Effector memory CD8-positive, alpha-beta T cell (primary cell): ENCODE results near the gene PHETA2.
"Not testable (repeated sequence)": the region's sequence is repeated elsewhere in the genome, so short reads cannot be mapped to it uniquely, and the experiment has no call there.

Experiments used
- ATAC-seq: fragments of 150-1000 bp; cut with Tn5 transposase; replicated peaks from 2 replicates; pipeline ENCODE4 v1.10.0; 2021; ENCODE audit warnings: mild to moderate bottlenecking, moderate library complexity
- DNase-seq, 3 experiments: peaks; one replicate each; pipeline ENCODE4 v3.0.0; 2021
- H3K27ac Mint-ChIP-seq, 2 donors: one replicate each; pipeline ENCODE4 v1.8.0; 2022; ENCODE audit warnings: mild to moderate bottlenecking in 2 of 2, mixed read lengths in 2 of 2, moderate library complexity in 2 of 2
- H3K27me3 Mint-ChIP-seq, 2 donors: one replicate each; pipeline ENCODE4 v1.8.0; 2022; ENCODE audit warnings: mixed read lengths in 2 of 2
- H3K36me3 Mint-ChIP-seq: one replicate; pipeline ENCODE4 v1.8.0; 2022; ENCODE audit warnings: mild to moderate bottlenecking, moderate library complexity, mixed read lengths; ENCODE audit not compliant: insufficient read depth
- H3K4me1 Mint-ChIP-seq, 2 donors: one replicate each; pipeline ENCODE4 v1.8.0; 2022; ENCODE audit warnings: low read depth in 2 of 2, mixed read lengths in 2 of 2
- H3K4me3 Mint-ChIP-seq, 2 donors: one replicate each; pipeline ENCODE4 v1.8.0; 2022; ENCODE audit warnings: mild to moderate bottlenecking in 2 of 2, mixed read lengths in 2 of 2, moderate library complexity in 2 of 2
- H3K9me3 Mint-ChIP-seq, 2 donors: one replicate each; pipeline ENCODE4 v1.8.0; 2022; ENCODE audit warnings: mixed read lengths in 2 of 2

The PHETA2 gene

DNA sequence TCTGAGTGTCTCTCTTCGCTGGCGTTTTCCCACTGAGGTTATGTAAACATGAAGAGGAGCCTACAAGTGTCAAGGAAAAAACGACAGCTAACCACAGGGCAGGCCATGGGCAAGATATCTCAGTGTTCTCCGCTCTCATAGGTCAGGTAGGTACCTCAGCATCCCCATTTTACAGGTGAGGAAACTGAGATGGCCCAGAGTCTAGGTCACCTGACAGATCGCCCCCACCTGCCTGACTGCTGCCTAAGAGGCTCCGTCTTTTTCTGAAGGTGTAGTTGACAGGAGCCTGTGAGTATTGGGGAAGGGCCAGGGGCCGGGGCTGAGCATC lies 17.4 kb downstream of the PHETA2 start:
- peaks cover 29% of the 10 kb centered on the region for H3K36me3 Mint-ChIP-seq
- H3K27ac Mint-ChIP-seq: peak overlapping the region; percentile 98 to 99
- no peaks in the 10 kb centered on the region for H3K27me3 Mint-ChIP-seq
- DNase-seq (no peak), ATAC-seq (no peak)
- H3K4me3 Mint-ChIP-seq: peak overlapping the region; percentile 97 to 99
- H3K9me3 Mint-ChIP-seq: no peaks in the 10 kb centered on the region
- H3K4me1 Mint-ChIP-seq: peaks cover 14 to 21% of the 10 kb centered on the region in 2 donors

DNA sequence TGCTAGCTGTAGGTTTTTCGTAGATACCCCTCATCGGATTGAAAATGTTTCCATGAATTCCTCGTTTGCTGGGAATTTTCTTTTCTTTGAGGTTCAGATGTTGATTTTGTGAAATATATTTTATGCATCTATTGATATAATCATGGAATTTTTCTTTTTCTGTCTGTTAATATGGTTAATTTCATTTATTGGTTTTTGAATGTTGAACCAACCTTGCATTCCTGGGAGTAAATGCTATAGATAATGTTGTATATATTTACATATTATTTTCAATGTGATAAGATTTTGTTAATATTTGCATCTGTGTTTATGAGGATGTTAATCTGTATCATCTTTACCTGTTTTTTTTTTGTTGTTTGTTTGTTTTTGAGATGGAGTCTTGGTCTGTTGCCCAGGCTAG lies 27.2 kb downstream of the PHETA2 start:
- H3K4me1 Mint-ChIP-seq: peaks cover 0 to 3% of the 10 kb centered on the region in 2 donors
- H3K9me3 Mint-ChIP-seq: peaks cover 3 to 7% of the 10 kb centered on the region in 2 donors
- no peaks in the 10 kb centered on the region for H3K36me3 Mint-ChIP-seq
- no peak overlapping the region for H3K4me3 Mint-ChIP-seq
- H3K27ac Mint-ChIP-seq: no peak overlapping the region
- DNase-seq (no peak), ATAC-seq (no peak)
- H3K27me3 Mint-ChIP-seq: no peaks in the 10 kb centered on the region

DNA sequence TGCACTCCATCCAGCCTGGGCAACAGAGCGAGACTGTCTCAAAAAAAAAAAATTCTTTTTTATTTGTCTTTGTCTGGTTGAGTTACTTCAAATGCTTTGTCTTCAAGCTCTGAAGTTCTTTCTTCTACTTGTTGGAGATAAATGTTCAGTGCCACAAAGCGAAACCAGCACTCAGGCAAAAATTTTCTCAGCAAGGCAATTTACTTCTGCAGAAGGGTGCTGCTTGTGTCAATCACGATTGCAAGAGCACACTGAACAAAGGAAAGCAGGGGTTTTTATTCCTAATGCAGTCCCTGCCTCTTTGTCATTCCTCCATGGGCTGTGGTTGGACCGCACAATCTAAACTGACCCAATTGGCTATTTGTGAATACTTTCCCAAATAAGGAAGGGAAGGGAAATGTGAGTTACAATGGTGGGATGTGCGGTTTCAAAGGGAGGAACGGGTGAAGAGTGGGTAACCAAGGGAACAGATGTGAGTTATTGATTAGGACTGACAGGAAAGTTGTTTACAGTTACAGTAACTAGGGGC lies 30.3 kb downstream of the PHETA2 start:
- H3K27ac Mint-ChIP-seq, DNase-seq, H3K4me1 Mint-ChIP-seq, H3K27me3 Mint-ChIP-seq, H3K4me3 Mint-ChIP-seq, ATAC-seq, H3K36me3 Mint-ChIP-seq, H3K9me3 Mint-ChIP-seq: not testable (repeated sequence)

DNA sequence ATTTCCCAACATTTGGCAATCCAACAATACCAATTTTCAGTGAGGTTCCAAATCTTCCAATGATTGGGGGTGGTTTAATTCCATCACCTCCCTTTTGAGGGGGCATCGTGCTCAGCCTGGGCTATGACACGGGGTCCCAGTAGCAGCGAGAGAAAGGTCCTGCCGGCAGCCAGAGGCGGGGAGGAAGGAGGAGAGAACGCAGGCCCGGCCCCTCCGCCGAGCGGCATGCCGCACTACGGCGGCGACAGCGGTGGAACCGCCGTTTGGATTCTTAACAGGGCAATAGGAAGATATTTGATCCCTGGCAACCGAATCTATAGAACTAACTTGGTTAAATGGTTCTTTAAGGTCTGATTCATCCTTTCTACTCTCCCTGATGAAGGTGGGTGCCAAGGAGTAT lies 34.8 kb downstream of the PHETA2 start:
- DNase-seq (no peak), ATAC-seq (no peak)
- Mint-ChIP-seq H3K27ac (no peak overlapping the region), H3K9me3 (peaks cover 0 to 2% of the 10 kb centered on the region in 2 donors), H3K4me3 (no peak overlapping the region), H3K27me3 (no peaks in the 10 kb centered on the region), H3K36me3 (peaks cover 1% of the 10 kb centered on the region), H3K4me1 (peaks cover 0 to 8% of the 10 kb centered on the region in 2 donors)

DNA sequence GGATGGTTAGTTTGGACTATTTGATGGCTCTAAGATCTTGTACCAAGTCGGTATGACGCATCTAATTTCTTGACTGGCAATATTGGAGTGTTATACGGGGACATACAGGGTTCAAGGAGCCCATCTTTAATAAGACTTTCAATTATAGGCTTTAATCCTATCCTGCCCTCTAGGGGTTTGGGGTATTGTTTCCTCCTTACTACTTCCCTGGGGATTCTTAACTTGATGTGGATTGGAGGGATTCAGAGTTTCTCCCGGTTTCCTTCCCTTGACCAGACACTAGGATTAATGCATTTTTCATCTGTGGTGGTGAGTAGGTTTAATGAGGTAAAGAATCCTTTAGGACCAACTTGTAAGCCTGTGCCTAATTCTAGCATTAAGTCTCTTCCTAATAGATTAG lies 37.8 kb downstream of the PHETA2 start:
- DNase-seq (no peak), ATAC-seq (no peak)
- Mint-ChIP-seq H3K4me3 (no peak overlapping the region), H3K27me3 (no peaks in the 10 kb centered on the region), H3K36me3 (peaks cover 5% of the 10 kb centered on the region), H3K27ac (no peak overlapping the region), H3K9me3 (peaks cover 0 to 2% of the 10 kb centered on the region in 2 donors), H3K4me1 (peaks cover 0 to 2% of the 10 kb centered on the region in 2 donors)

DNA sequence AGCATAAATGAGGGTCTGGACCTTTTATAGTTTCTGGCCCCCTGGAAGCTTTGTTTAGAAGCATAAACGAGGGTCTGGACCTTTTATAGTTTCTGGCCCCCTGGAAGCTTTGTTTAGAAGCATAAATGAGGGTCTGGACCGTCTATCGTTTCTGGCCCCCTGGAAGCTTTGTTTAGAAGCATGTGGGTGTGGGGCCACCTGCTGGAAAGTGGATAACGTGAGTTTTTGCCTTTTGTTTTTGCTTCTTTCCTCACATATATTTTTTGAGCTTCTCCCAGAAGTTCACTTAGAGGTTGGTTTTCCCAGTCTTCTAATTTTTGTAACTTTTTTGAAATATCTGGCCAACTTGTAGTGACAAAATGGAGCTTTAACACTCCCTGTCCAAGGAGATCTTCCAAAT lies 38.7 kb downstream of the PHETA2 start:
- not testable (repeated sequence) for H3K27ac Mint-ChIP-seq, H3K4me3 Mint-ChIP-seq, ATAC-seq, H3K36me3 Mint-ChIP-seq, H3K4me1 Mint-ChIP-seq, H3K27me3 Mint-ChIP-seq, H3K9me3 Mint-ChIP-seq, DNase-seq

DNA sequence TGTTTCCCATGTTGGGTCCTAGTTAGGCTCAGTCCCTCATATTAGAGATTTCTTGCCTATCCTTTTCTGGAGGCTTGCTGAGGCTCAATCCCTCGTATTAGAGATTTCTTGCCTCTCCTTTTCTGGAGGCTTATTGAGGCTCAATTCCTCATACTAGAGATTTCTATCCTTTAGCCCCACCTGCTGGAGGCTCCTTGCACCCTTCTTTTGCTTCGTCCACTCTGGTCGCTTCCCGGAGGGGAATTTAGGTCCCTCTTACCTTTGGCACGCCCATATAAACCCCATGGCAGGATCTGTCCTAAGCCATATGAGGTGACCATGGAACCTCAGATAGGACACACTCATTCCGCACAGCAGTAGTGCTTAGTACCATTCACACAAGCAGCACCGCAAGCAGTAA lies 40.7 kb downstream of the PHETA2 start:
- no peak overlapping the region for H3K4me3 Mint-ChIP-seq
- H3K36me3 Mint-ChIP-seq: peaks cover 5% of the 10 kb centered on the region
- no peaks in the 10 kb centered on the region for H3K27me3 Mint-ChIP-seq
- ATAC-seq: no peak
- peaks cover 6 to 12% of the 10 kb centered on the region in 2 donors for H3K4me1 Mint-ChIP-seq
- H3K27ac Mint-ChIP-seq: no peak overlapping the region
- no peak for DNase-seq
- H3K9me3 Mint-ChIP-seq: peaks cover 0 to 2% of the 10 kb centered on the region in 2 donors

DNA sequence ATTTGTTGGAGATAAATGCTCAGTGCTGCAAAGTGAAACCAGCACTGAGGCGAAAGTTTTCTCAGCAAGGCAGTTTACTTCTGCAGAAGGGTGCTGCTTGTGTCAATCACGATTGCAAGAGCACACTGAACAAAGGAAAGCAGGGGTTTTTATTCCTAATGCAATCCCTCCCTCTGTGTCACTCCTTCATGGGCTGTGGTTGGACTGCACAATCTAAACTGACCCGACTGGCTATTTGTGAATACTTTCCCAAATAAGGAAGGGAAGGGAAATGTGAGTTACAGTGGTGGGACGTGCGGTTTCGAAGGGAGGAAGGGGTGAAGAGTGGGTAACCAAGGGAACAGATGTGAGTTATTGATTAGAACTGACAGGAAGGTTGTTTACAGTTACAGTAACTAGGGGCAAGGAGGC lies 41.4 kb downstream of the PHETA2 start:
- H3K27me3 Mint-ChIP-seq, H3K4me3 Mint-ChIP-seq, ATAC-seq, H3K9me3 Mint-ChIP-seq, H3K27ac Mint-ChIP-seq, DNase-seq, H3K36me3 Mint-ChIP-seq: not testable (repeated sequence)
- peaks cover 12 to 18% of the 10 kb centered on the region in 2 donors for H3K4me1 Mint-ChIP-seq

DNA sequence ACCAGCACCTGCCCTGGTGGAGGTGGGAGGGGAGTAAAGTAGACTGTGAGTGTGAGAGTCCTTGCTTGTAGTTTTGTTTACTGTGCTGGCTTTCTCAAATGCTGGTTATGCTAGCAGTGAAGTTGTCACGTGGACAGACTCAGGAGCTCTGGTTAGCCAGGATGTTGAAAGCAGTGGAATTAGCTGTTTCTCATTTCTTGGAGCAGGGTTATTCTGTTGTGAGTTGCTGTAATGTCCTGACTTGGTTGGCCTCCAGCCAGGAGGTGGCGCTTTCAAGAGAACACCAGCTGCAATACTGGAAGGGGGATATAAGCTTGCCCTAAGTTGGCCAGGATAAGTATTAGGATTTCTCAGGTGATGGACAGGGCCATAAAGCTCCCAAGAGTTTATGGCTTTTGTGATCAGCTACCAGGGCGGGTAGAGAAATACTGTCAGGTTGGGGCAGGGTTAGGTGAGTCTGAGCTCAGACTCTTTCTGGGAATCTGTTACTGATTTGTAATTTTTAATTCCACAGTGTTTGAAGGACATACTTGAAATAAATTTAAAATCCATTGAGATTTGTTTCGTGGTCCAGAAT lies 42.9 kb downstream of the PHETA2 start:
- Mint-ChIP-seq H3K4me3 (no peak overlapping the region), H3K27me3 (no peaks in the 10 kb centered on the region), H3K36me3 (peaks cover 5% of the 10 kb centered on the region), H3K27ac (no peak overlapping the region), H3K9me3 (peaks cover 0 to 2% of the 10 kb centered on the region in 2 donors), H3K4me1 (peaks cover 20 to 29% of the 10 kb centered on the region in 2 donors)
- DNase-seq (no peak), ATAC-seq (no peak)

DNA sequence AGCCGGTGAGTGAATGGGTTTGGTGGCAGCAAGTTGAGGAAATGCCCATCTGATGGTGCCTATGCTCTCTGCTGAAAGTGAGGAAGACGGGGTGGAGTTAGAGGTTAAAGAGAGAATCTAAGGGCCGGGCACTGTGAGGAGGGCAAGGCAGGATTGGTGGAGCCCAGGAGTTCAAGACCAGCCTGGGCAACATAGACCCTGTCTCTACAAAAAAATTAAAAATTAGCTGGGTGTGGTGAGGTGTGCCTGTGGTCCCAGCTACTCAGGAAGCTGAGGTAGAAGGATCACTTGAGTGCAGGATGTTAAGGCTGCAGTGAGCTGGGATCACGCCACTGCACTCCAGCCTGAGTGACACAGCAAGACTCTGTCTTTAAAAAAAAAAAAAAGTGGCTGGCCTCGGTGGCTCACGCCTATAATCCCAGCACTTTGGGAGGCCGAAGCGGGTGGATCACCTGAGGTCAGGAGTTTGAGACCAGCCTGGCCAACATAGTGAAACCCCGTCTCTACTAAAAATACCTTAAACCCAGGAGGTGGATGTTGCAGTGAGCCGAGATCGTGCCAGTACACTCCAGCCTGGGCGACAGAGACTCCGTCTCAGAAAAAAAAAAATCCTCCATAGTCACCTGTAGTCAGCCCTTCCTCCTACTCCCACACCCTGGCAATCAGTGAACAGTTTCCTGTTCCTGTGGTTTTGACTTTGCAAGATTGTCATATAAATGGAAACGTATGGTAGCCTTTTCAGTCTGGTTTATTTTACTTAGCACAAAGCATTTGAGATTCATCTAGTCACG lies 46.4 kb downstream of the PHETA2 start:
- peak in 1 of 3 experiments; percentile 12 for DNase-seq
- not testable (repeated sequence) for H3K9me3 Mint-ChIP-seq, H3K27me3 Mint-ChIP-seq, H3K36me3 Mint-ChIP-seq
- H3K27ac Mint-ChIP-seq: peak overlapping the region; percentile 11 to 94
- H3K4me3 Mint-ChIP-seq: peak overlapping the region; percentile 61 to 76
- peak; percentile 86 for ATAC-seq
- H3K4me1 Mint-ChIP-seq: peaks cover 21 to 32% of the 10 kb centered on the region in 2 donors

DNA sequence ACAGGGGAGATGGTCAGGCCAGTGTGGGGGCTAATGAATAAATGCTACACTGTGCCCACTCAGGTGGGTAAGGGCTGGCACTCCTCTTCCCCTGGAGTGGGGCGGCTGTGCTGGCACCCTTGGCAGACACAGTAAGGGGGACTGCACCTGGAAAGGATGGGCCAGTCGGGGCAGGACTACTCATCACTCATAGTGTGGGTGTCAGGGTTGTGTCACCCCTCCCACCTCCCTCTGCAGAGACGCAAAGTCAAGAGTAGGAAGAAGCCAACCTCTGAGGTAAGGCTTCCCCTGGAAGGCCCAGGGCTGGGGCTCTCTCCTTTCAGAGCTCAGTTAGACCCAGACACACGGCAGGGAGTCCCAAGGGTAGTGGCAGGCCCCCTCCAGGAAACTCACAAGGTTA lies 49.5 kb downstream of the PHETA2 start:
- H3K27me3 Mint-ChIP-seq, H3K9me3 Mint-ChIP-seq, ATAC-seq, H3K36me3 Mint-ChIP-seq, DNase-seq, H3K27ac Mint-ChIP-seq, H3K4me3 Mint-ChIP-seq: not testable (repeated sequence)
- peaks cover 21 to 31% of the 10 kb centered on the region in 2 donors for H3K4me1 Mint-ChIP-seq

DNA sequence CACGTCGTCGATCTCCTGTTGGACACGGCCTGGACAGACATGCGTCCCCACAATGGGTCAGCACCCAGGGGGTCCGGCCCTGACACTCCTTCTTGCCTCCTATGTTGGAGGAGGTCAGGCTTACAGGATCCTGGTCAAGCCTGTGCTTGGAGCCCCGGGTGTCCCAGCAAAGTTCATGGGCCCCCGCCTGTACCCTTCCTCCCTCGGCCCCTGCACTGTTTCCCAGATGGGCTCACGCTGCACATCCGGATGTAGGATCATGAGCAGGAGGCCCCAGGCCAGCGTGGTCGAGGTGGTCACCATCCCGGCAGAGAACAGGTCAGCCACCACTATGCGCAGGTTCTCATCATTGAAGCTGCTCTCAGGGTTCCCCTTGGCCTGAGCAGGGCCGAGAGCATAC lies 53.6 kb downstream of the PHETA2 start:
- Mint-ChIP-seq H3K9me3 (no peaks in the 10 kb centered on the region), H3K36me3 (peaks cover 19% of the 10 kb centered on the region), H3K27ac (no peak overlapping the region), H3K4me3 (no peak overlapping the region), H3K27me3 (no peaks in the 10 kb centered on the region), H3K4me1 (peaks cover 0 to 3% of the 10 kb centered on the region in 2 donors)
- DNase-seq (no peak), ATAC-seq (no peak)

DNA sequence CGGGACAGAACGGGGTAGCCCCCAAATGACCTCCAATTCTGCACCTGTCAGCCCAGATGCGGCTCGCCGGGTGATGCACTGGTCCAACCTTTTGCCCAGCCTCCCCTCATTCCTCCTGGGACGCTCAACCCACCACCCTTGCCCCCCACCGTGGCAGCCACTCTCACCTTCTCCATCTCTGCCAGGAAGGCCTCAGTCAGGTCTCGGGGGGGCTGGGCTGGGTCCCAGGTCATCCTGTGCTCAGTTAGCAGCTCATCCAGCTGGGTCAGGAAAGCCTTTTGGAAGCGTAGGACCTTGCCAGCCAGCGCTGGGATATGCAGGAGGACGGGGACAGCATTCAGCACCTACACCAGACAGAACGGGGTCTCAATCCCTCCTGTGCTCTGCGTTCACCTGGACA lies 54.0 kb downstream of the PHETA2 start:
- H3K27me3 Mint-ChIP-seq, H3K9me3 Mint-ChIP-seq, H3K4me1 Mint-ChIP-seq, ATAC-seq, DNase-seq: not testable (repeated sequence)
- H3K4me3 Mint-ChIP-seq: peak overlapping the region in 1 of 2 donors; percentile 15
- H3K36me3 Mint-ChIP-seq: peaks cover 19% of the 10 kb centered on the region
- peak overlapping the region in 1 of 2 donors; percentile 54 for H3K27ac Mint-ChIP-seq
